GM19397 (cell line): ENCODE results near the gene TBC1D32.
"Not testable (repeated sequence)": the region's sequence is repeated elsewhere in the genome, so short reads cannot be mapped to it uniquely, and the experiment has no call there.

Experiments
- ATAC-seq: cut with Tn5 transposase; IDR thresholded peaks from one replicate; pipeline ENCODE4 v1.9.1; 2021; ENCODE audit warnings: mild to moderate bottlenecking, moderate library complexity; ENCODE audit not compliant: unreplicated experiment

The TBC1D32 gene, protein sequence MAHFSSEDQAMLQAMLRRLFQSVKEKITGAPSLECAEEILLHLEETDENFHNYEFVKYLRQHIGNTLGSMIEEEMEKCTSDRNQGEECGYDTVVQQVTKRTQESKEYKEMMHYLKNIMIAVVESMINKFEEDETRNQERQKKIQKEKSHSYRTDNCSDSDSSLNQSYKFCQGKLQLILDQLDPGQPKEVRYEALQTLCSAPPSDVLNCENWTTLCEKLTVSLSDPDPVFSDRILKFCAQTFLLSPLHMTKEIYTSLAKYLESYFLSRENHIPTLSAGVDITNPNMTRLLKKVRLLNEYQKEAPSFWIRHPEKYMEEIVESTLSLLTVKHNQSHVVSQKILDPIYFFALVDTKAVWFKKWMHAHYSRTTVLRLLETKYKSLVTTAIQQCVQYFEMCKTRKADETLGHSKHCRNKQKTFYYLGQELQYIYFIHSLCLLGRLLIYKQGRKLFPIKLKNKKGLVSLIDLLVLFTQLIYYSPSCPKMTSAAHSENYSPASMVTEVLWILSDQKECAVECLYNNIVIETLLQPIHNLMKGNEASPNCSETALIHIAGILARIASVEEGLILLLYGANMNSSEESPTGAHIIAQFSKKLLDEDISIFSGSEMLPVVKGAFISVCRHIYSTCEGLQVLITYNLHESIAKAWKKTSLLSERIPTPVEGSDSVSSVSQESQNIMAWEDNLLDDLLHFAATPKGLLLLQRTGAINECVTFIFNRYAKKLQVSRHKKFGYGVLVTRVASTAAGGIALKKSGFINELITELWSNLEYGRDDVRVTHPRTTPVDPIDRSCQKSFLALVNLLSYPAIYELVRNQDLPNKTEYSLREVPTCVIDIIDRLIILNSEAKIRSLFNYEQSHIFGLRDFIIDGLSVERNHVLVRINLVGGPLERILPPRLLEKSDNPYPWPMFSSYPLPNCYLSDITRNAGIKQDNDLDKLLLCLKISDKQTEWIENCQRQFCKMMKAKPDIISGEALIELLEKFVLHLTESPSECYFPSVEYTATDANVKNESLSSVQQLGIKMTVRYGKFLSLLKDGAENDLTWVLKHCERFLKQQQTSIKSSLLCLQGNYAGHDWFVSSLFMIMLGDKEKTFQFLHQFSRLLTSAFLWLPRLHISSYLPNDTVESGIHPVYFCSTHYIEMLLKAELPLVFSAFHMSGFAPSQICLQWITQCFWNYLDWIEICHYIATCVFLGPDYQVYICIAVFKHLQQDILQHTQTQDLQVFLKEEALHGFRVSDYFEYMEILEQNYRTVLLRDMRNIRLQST

DNA sequence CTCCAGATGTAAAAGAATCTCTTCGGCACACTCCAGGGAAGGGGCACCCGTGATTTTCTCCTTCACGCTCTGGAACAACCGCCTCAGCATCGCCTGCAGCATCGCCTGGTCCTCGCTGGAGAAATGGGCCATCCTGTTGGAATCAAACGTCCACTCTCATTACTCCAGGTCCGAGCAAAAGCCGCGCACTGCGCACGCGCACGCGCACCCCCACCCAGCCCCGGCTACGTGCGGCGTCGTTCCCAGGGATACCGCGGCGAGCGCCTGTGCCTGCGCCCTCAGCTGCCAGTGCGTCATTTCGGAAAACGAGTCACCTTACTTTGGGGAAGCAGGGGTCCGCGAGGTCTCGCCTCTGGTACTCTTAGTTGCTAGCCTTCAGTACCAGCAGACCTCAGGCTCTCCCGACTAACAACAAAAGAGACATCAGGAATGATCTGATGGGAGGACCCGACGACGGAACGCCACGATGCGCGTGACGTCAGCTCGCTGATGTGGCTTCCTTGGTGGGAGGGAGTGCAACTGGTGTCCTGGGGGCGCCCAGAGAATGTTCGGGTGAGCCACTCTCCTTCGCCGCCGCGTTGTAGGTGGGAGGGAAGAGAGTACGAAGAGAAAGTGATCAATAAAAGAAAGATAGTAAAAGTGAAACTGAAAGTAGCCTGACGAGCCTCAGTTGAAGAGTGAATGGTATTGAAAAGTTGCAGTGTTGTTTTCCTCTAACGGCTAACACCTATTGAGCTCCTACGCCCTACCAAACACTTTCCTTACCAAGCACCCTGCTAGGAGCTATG, at the start of gene TBC1D32:
TBC1D32 (minus strand) TSS at position 182 of the 788 bp plus-strand sequence; CDS start at position 132, 50 bp downstream.
- peak; percentile 98 for ATAC-seq

DNA sequence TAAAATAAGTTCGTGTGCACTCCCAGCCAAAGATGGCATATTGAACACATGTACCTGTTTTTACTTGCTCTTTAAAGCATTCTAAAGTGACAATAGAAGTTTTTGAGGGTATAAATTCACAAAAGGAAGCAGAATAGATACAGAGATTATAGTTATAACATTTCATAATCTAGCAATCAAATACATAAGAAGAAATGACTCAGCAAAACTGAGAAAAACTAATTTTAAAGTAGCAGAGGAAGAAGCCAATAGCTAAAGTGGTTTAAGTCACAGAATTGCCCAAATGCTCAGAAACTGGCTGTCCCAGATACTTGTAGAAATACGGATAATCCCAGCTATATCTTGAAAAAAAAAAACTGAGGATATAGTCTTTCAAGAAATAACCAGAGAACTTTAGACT, 49.2 kb upstream of the TBC1D32 start:
- ATAC-seq, result no peak

DNA sequence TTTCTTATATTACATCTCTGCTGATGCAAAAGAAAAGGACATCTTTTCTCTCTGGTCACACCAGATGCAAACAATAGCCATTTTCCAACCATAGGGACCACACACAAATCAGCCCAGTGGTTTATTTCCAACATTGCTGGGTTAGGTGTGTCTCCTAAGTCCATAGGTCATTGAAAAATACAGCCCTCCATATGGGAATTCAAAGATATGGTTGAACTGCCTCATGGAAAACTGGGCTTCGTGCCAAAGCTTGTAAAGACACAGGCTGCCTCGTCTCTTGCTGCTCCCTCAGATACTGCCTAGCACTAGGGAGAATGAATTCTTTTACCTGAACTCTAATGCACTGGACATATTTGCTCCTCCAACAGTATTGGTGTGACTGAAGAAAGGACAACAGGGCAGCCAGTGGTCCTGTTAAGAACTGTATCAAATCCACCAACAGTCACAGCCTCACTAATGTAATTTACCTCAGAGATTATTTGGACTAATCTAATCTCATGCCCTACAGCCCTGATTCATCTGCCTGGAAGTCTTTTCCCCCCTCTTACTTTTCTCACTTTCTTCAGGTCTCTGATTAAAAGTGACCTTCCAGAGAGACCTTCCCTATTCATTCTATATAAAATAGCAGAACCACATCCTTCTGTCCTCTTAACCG, 48.3 kb upstream of the TBC1D32 start:
- no peak for ATAC-seq

DNA sequence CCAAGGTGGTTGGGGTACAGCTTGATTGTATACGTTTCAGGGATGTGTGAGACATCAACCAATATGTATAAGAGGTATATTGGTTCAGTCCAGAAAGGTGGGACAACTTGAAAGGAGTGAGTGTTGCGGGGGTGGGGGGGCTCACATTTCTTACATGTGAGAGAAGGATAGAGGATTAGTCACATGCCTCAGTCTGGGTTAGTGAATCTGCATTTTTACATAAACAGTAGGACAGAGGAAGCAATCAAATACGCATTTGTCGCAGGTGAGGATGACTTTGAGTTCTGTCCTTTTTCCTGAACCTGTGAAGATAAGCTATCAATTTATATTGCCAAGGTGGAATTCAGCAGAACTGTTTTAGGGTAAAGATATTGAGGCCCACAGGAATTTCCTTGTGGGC, 42.1 kb upstream of the TBC1D32 start:
- ATAC-seq, result no peak

DNA sequence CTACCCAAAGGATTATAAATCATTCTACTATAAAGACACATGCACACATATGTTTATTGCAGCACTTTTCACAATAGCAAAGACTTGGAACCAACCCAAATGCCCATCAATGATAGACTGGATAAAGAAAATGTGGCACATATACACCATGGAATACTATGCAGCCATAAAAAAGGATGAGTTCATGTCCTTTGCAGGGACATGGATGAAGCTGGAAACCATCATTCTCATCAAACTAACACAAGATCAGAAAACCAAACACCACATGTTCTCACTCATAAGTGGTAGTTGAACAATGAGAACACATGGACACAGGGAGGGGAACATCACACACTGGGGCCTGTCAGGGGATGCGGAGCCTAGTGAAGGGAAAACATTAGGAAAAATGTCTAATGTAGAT, 39.9 kb upstream of the TBC1D32 start:
- not testable (repeated sequence) for ATAC-seq

DNA sequence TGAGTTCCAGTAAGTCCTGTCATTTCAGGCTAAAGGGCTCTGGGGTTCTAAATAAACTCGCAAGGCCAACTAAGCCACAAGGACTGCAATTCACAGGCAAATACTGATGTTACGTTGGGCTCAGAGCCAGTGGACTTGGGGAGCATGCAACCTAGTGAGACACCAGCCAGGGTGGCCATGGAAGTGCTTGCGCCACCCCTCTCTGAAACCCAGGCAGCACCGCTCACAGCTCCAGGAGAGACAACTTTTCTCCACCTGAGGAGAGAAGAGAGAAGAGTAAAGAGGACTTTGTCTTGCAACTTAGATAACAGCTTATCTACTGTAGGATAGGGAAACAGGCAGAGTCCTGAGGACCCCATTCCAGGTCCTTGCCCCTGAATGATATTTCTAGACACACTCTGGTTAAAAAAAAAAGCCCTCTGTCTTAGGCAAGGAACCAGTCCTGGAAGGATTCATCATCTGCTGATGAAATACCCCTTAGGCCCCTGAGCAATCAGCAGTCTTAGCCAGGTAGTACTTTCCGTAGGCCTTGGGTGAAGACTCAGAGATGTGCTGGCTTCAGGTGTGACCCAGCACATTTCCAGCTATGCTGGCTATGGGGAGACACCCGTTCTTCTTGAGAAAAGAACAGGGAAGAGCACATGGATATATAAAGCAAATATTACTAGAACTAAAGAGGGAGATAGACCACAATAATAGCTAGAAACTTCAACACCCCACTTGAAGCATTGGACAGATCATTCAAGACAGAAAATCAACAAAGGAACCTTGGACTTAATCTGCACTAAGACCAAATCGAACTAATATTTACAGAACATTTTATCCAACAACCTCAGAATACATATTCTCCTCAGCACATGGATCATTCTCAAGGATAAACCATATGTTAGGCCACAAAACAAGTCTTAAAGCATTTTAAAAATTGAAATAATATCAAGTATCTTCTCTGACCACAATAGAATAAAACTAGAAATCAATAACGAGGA, 31.5 kb upstream of the TBC1D32 start:
- ATAC-seq, result no peak

DNA sequence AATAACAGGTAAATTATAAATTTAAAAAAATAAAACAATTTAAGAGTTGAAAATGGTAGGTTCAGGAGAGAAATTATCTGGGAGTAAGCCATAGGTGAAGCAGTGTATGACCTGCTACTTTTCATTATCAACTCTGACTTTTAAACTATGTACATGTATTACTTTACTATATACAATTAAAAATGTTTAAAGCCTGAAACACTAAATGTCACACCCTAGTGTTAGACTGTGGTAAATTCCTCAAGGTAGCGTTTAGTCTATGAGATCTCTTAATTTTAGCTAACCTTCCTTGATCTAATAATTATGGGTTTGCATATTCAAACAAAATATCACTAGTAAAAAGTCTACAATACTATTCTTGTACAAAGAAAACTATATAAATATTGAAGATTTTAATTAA, 22.3 kb upstream of the TBC1D32 start:
- ATAC-seq, result no peak

DNA sequence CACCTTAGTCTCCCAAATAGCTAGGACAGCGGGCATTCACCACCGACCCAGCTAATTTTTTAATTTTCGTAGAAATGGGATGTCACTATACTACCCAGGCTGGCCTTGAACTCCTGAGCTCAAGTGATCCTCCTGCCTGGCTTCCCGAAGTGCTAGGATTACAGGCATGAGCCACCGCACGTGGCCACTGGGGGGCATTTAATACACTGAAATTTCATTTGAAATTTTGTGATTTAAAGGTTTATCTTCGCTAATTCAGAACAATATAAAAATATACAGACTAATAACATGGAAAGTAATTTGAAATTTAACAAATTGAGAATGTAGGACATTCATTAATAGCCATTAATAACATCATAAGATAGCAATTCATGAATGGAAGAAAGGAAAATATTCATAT, 20.5 kb upstream of the TBC1D32 start:
- no peak for ATAC-seq

DNA sequence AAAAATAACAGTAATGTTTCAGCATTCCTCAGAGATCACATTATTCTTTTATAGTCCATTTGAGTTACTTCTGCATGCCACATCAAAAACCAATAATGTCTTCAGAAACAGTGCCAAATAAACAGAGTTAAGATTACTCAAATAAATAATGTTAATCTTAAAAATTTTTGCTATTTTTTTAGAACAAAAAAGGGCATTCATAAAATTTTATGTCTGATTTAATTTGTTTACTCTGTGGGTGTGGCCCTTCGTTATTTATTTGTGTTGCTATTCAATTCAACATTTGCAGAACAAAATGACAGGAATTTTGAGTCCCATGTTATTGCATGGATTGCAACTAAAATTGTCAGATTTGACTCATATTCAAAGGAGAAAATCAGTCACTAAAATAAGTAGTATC, 18.7 kb upstream of the TBC1D32 start:
- ATAC-seq, result no peak

DNA sequence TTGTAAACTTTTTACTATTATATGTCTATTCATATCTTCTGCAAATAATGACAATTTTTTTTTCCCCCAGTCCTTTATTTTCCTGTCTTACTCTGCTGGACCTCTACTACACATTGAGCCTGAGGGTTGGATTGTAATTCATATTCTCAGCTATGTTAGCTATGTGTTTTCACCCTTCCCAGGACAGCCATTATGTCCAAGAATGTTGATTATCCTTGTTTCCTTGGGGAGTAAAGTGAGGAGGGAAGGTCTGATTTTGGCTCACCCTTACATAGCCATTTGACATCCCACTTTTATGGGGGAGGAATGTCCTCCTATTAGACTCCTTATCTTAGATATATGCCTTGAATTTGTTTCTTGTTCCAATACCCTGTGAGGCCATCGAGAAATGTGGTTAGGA, 17.6 kb upstream of the TBC1D32 start:
- ATAC-seq, result no peak

DNA sequence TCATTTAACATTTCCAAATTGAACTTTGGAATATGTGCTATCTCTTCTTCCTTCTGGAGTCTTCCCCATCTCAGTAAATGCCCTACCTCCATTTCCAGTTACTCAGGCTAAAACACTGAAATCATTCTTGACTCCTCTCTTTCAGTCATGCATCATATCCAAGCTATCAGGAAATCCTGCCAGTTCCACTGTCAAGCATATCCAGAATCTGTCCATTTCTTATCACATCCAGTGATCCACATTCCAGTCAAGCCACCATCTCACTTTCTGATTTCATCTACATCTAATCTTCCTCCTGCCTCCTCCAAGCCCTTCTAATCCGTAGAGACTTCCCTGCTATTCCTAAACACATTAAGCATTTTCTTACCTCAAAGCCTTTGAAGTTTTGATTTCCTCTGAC, 15.3 kb upstream of the TBC1D32 start:
- ATAC-seq, result no peak

DNA sequence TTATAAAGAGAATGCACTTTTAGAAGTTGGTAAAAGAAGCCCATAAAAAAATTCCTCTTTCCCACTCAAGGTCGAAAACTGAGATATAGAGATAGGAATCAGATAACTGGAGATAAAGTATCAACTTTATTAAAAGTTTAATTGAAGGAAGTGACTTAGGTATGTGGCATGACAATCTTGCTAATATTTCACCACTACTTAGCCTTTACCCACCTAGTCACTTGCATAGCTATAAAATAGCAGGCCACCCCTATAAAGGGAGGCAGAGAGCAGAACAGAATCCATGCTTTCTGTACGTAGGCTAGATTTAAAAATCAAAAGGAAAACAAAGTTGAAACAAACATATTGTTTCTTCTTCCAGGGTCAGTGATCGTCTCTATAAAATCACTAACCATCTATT, 13.2 kb upstream of the TBC1D32 start:
- ATAC-seq, result no peak

DNA sequence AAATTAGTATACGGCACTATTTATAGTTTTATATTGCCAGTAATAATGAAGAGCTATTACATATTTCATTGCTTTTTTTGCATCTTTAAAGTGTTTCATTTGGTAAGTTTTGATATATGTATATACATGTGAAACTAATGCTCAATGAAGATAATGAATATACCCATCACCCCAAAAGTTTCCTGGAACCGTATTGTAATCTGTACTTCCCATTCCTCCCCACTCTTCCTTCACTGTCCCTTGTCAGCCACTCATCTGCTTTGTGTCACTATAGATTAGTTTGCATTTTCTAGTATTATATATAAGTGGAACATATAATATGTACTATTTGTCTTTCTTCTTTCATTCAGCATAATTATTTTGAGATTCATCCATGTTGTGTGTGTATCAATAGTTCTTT, 10.3 kb upstream of the TBC1D32 start:
- ATAC-seq, result no peak

DNA sequence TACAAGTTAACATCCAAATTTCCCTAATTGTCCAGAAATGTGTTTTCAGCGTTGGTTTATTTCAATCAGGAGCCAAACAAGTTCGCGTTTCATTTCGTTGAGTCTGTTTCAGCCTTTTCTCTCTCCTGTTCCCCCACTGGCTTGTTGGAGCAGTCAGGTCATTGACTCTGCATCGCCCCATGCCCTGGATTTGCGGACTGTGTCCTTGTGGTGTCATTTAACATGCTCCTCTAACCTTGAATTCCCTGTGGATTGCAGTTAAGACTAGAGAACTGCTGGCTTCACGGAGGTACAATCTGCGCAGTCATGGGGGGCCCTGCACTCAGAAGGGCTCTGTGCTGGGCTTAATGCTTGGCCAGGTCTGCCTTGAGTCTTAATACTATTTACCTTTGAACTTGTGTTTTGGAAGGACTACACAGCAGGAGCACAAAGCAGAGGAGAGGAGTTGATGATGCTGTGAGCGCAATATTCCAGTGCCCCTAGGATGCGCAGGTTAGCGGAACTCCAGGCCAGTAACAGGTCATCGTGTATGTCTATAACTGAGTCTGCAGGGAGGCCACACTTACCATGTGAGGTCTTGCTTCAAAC, 5.5 kb upstream of the TBC1D32 start:
- no peak for ATAC-seq

DNA sequence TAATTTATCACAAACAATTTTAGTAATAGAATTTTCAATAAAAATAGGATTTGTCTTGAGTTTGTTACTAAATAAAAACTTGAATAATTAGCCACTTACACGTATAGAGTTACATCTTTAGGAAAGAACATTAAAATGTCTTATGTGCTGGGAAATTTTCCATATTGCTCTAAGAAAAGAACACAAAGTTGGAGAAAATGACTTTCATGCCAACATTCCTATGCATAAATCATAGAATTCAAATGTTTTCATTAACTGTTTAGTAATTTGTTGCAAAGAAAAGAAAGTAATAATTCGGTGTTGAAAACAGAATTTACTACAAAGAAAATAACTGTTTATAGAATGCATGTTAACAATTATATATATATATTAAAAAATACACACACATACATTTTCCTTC, 4.7 kb upstream of the TBC1D32 start:
- no peak for ATAC-seq

DNA sequence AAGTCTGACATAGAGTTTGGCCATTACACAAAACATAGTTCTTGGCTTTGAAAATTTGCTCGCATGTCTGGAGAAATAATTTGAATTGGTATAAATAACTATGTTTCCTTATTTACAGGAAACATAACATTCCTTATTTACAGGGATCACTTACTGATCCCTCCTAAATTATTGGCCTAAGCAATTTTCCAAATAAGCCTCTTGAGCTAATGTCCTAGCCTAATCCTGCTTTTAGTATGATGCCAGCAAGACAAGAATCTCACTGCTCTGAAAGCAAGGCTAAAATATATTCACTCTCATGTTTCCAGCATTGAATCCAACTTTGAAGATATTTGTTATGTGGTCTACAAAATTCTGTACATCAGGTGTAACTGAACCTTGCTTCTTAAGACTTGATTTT, 4.1 kb upstream of the TBC1D32 start:
- no peak for ATAC-seq

DNA sequence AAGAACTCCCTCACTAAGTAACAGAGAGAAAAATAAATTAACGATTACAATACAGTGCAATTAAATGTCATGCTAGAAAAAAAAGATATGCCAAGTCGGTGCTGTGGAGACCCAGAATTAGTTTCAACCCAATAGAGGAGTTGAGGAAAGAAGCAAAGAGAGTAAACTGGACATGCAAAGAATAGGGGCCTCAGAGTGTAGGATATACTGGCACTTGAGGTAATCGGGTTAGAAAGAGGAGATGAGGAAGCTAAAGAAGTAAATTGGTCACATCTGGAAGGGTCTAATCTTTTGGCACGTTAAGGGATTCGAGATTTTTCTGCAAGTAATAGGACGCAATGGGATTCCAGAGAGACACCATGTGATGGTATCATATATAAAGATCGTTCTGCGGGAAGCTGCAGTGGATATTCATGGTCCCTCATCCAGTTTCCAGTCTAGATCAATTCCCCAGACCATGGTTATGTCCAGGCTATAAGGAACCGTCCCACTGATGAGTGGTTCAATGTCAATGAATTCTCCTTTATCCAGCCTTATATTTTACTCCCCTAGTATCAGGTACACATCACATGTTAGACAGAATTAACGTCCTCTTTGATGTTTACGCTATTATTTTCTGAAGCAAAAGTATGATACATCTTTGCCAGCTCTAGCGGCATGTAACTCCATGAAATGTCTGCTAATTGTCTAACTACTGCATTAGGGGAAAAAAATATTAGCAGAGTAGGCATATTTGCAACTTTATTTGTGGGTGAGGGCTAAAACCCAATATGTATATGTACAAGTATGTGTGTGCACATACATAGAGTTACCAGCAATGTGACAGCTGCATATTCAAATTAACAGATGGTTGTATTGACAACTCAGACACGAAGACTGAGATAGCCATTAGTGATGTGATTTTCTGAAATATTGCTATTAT, 1.1 kb upstream of the TBC1D32 start:
- ATAC-seq, result no peak
